SK-N-SH (cell line): ENCODE data around the gene PEX14. TPM values are rescaled to one million over a fixed set of nuclear protein-coding genes. Genes with fewer than 3 reads are reported as not detected.
A peak's percentile ranks its signal among the peaks of the same experiment; 100 is the strongest.

Source experiments
- CTCF ChIA-PET: fragments of 300-600, 350-600 bp; formaldehyde crosslinking; extraction: SDS; loops from one replicate; lab custom pipeline; 2021; lab: Yijun Ruan, JAX
- POLR2A ChIA-PET: fragments of 350-600 bp; sonication (Branson Sonifier 250); formaldehyde crosslinking; extraction: SDS; loops from one replicate; lab custom pipeline; 2020; ENCODE audit warnings: antibody characterized with exemption, inconsistent platforms; lab: Yijun Ruan, JAX
- DNase-seq: peaks from one replicate; pipeline ENCODE4 v3.0.0; 2012
- H2AFZ ChIP-seq: fragments of 200-600 bp; sonication (generic); 2 replicates; pipeline ENCODE4 v1.8.1; 2016; ENCODE audit warnings: antibody characterized with exemption, mild to moderate bottlenecking, low read depth
- H3F3A ChIP-seq: fragments of 200-600 bp; sonication (generic); replicated peaks from 2 replicates; pipeline ENCODE3; 2016; ENCODE audit warnings: antibody characterized with exemption, mild to moderate bottlenecking; ENCODE audit not compliant: insufficient read depth
- H3K27ac ChIP-seq, 2 experiments: fragments of 200-500 bp in 1 of 2; fragments of 200-600 bp in 1 of 2; sonication (Bioruptor generic) in 1 of 2; sonication (generic), shearing (Covaris generic) in 1 of 2; 2 replicates each; pipeline versions ENCODE4 v1.5.1 to v1.6.1; 2014 to 2016; ENCODE audit warnings: low read depth in 2 of 2, inconsistent platforms in 1 of 2, low read length in 1 of 2, mild to moderate bottlenecking in 1 of 2, mixed read lengths in 1 of 2
- H3K27me3 ChIP-seq: fragments of 200-600 bp; sonication (generic), shearing (Covaris generic); 2 replicates; pipeline ENCODE4 v1.6.1; 2016; ENCODE audit warnings: mixed run types; ENCODE audit not compliant: insufficient read depth
- H3K36me3 ChIP-seq, 2 experiments: fragments of 200-500 bp in 1 of 2; fragments of 200-600 bp in 1 of 2; sonication (Bioruptor generic) in 1 of 2; sonication (generic) in 1 of 2; replicated peaks in 1 of 2; 2 replicates each; pipeline versions ENCODE3 to v1.5.1; 2014 to 2016; ENCODE audit warnings: low read length in 1 of 2, mild to moderate bottlenecking in 1 of 2; ENCODE audit not compliant: insufficient read depth in 2 of 2, control insufficient read depth in 1 of 2
- H3K4me1 ChIP-seq, 2 experiments: fragments of 200-500 bp in 1 of 2; fragments of 200-600 bp in 1 of 2; sonication (Bioruptor generic) in 1 of 2; sonication (generic), shearing (Covaris generic) in 1 of 2; 2 replicates each; pipeline versions ENCODE4 v1.5.1 to v1.6.1; 2014 to 2016; ENCODE audit warnings: low read depth in 1 of 2, low read length in 1 of 2, mixed run types in 1 of 2; ENCODE audit not compliant: insufficient read depth in 2 of 2, control insufficient read depth in 1 of 2
- H3K4me2 ChIP-seq: fragments of 200-600 bp; sonication (generic), shearing (Covaris generic); 2 replicates; pipeline ENCODE4 v1.6.1; 2017; ENCODE audit warnings: mixed run types
- H3K4me3 ChIP-seq, 2 experiments: fragments of 200-500 bp in 1 of 2; fragments of 200-600 bp in 1 of 2; sonication (Bioruptor generic) in 1 of 2; sonication (generic), shearing (Covaris generic) in 1 of 2; 2 replicates each; pipeline versions ENCODE4 v1.5.1 to v1.8.1; 2014 to 2016; ENCODE audit warnings: low read depth in 2 of 2, inconsistent platforms in 1 of 2, low read length in 1 of 2, mild to moderate bottlenecking in 1 of 2, mixed read lengths in 1 of 2, moderate library complexity in 1 of 2
- H3K79me2 ChIP-seq: fragments of 200-600 bp; sonication (generic); 2 replicates; pipeline ENCODE4 v1.8.1; 2017; ENCODE audit warnings: mild to moderate bottlenecking; ENCODE audit not compliant: insufficient read depth
- H3K9ac ChIP-seq: fragments of 200-600 bp; sonication (generic); 2 replicates; pipeline ENCODE4 v1.6.1; 2017; ENCODE audit warnings: mixed run types
- H3K9me2 ChIP-seq: fragments of 200-600 bp; sonication (generic); 2 replicates; pipeline ENCODE4 v1.6.1; 2017; ENCODE audit warnings: mixed run types
- H3K9me3 ChIP-seq: fragments of 200-600 bp; sonication (generic); 2 replicates; pipeline ENCODE4 v1.6.1; 2017; ENCODE audit warnings: mixed run types, mild to moderate bottlenecking, moderate library complexity
- H4K20me1 ChIP-seq: fragments of 200-600 bp; sonication (generic); 2 replicates; pipeline ENCODE4 v1.6.1; 2017; ENCODE audit warnings: mild to moderate bottlenecking, mixed run types; ENCODE audit not compliant: insufficient read depth
- CHD2 ChIP-seq: fragments of 150-350 bp; IDR thresholded peaks from 2 replicates; pipeline ENCODE4 v1.6.1; 2018; ENCODE audit warnings: low read length; ENCODE audit not compliant: partially characterized antibody
- CTCF ChIP-seq: fragments of 200-600 bp; sonication (generic); IDR thresholded peaks from 2 replicates; pipeline ENCODE4 v1.6.1; 2017; ENCODE audit warnings: antibody characterized with exemption, mild to moderate bottlenecking, moderate library complexity
- ELF1 ChIP-seq: IDR thresholded peaks from 2 replicates; pipeline ENCODE4 v1.4.0; 2012
- MXI1 ChIP-seq: IDR thresholded peaks from 2 replicates; pipeline ENCODE4 v1.6.1; 2012; ENCODE audit warnings: mild to moderate bottlenecking, low read depth, low read length, improper control_type of control experiment
- NRF1 ChIP-seq: IDR thresholded peaks from 2 replicates; pipeline ENCODE4 v1.6.1; 2012; ENCODE audit warnings: low read depth, mild to moderate bottlenecking, low read length
- RAD21 ChIP-seq: IDR thresholded peaks from 2 replicates; pipeline ENCODE4 v1.6.1; 2012; ENCODE audit warnings: mild to moderate bottlenecking, low read length
- RCOR1 ChIP-seq: fragments of 150-350 bp; IDR thresholded peaks from 2 replicates; pipeline ENCODE4 v1.6.1; 2017; ENCODE audit warnings: antibody characterized with exemption, low read length
- RXRA ChIP-seq: IDR thresholded peaks from 2 replicates; pipeline ENCODE4 v1.4.0; 2012; ENCODE audit warnings: low read depth, mild to moderate bottlenecking, borderline replicate concordance
- SMC3 ChIP-seq: IDR thresholded peaks from 2 replicates; pipeline ENCODE4 v1.6.1; 2012; ENCODE audit warnings: low read depth, low read length, improper control_type of control experiment
- TCF12 ChIP-seq: IDR thresholded peaks from 2 replicates; pipeline ENCODE4 v1.4.0; 2012
- USF1 ChIP-seq: IDR thresholded peaks from 2 replicates; pipeline ENCODE4 v1.4.0; 2012; ENCODE audit warnings: low read depth, borderline replicate concordance
- USF2 ChIP-seq: fragments of 150-350 bp; IDR thresholded peaks from 2 replicates; pipeline ENCODE4 v1.6.1; 2017; ENCODE audit warnings: antibody characterized with exemption, low read length, low read depth, borderline replicate concordance
- ZBTB33 ChIP-seq: IDR thresholded peaks from 2 replicates; pipeline ENCODE4 v1.4.0; 2012; ENCODE audit warnings: low read depth, borderline replicate concordance
- WGBS: methylation state at CpG from one replicate; pipeline ENCODE4 v1.1.6; 2017; ENCODE audit warnings: low lambda C conversion rate; 5-methylcytosine and 5-hydroxymethylcytosine counted together
- polyA plus RNA-seq, 3 experiments: library from polyadenylated mRNA; depleted of rRNA; stranded (reverse); fragments of >200 nt; gene quantifications; 2 replicates each; pipeline ENCODE4 v1.2.3, GENCODE V29; 2012

The PEX14 gene
- polyA plus RNA-seq, 1 of the 3 experiments (the other 2 are of a cell fraction), result 36.2 TPM

- Histone ChIP-seq H3K9ac (peak overlapping the region; percentile 26; the same call in 1 of the 2 replicates), H3K27me3 (no peaks in the 10 kb centered on the region), H3K4me3 (peak overlapping the region in 1 of 2 experiments; percentile 52; a peak in 1 of 4 replicates), H4K20me1 (peaks cover 13% of the 10 kb centered on the region; the same call in 1 of the 2 replicates), H3K9me2 (no peaks in the 10 kb centered on the region), H3K4me1 (peaks cover 0 to 10% of the 10 kb centered on the region in 2 experiments; a peak in 1 of 4 replicates), H3K9me3 (no peaks in the 10 kb centered on the region), H3K4me2 (peak overlapping the region; percentile 83), H2AFZ (0 out of 2 replicates have a peak overlapping the region, but pooled peaks have one; percentile 48), H3K27ac (peak overlapping the region; percentile 26 to 32; a peak in 2 of 4 replicates), H3F3A (peaks cover 3% of the 10 kb centered on the region), H3K36me3 (peaks cover 4 to 13% of the 10 kb centered on the region in 2 experiments), H3K79me2 (peaks cover 82% of the 10 kb centered on the region)
- ChIA-PET POLR2A (interaction anchor here (2.3 kb wide), 1 partner anchor 64 kb away, joined by 11 read pairs; the partner anchor contains the start of gene CENPS), CTCF (interaction anchor here (0.6 to 11.5 kb wide), 76 partner anchors 9 to 558 kb away, joined by 3 to 203 read pairs (median 4); partner anchors contain the start of genes CENPS, CORT, DFFA and PEX14)
- 0 out of 2 replicates have a peak, but pooled peaks have one; percentile 44 for TF ChIP-seq ELF1
- TF ChIP-seq CTCF, result peak; percentile 97
- TF ChIP-seq ZBTB33, result no peak
- peak; percentile 60 for TF ChIP-seq SMC3
- no peak for TF ChIP-seq CHD2
- no peak for TF ChIP-seq TCF12
- TF ChIP-seq RXRA, result no peak
- TF ChIP-seq NRF1, result no peak
- TF ChIP-seq USF2, result no peak
- peak; percentile 87 for TF ChIP-seq RAD21
- no peak for TF ChIP-seq USF1
- no peak for TF ChIP-seq MXI1
- TF ChIP-seq RCOR1, result no peak
- WGBS, result 7% methylated on average over 15 of the region's 15 CpGs
- DNase-seq, result peak; percentile 84
These were observed 20.2 kb downstream of the PEX14 start for GRCh38 chr1:10494754-10495474.
